Stimulated activated CD4-positive, alpha-beta T cell treated with anti-CD3 and anti-CD28 coated beads, Interleukin-1b, Interleukin-23, amount 100 ng/mL, for 48 hours (primary cell): Measurements from ENCODE around the gene ZNF496.
A peak's percentile ranks its signal among the peaks of the same experiment; 100 is the strongest.
"Not testable (repeated sequence)": the region's sequence is repeated elsewhere in the genome, so short reads cannot be mapped to it uniquely, and the experiment has no call there.

ENCODE experiments used
- DNase-seq: peaks from one replicate; pipeline ENCODE4 v3.0.0-alpha.2; 2020

Gene ZNF496

GRCh38 chr1:247358920-247359319 lies 27.3 kb upstream of the ZNF496 start:
- DNase-seq: no peak

- DNase-seq: peak; percentile 18
Measured at GRCh38 chr1:247357781-247358211, 26.1 kb upstream of the ZNF496 start.

- DNase-seq: no peak
Measured at GRCh38 chr1:247357052-247357780, 25.5 kb upstream of the ZNF496 start.

GRCh38 chr1:247355160-247355559 lies 23.5 kb upstream of the ZNF496 start:
- DNase-seq: not testable (repeated sequence)

- no peak for DNase-seq
Measured at GRCh38 chr1:247352175-247352574, 20.5 kb upstream of the ZNF496 start.

GRCh38 chr1:247350587-247350986 lies 18.9 kb upstream of the ZNF496 start:
- DNase-seq: no peak

- DNase-seq: no peak
Measured at GRCh38 chr1:247347477-247348222, 16.0 kb upstream of the ZNF496 start.

- no peak for DNase-seq
Measured at GRCh38 chr1:247345881-247346280, 14.2 kb upstream of the ZNF496 start.

GRCh38 chr1:247343801-247344200 lies 12.1 kb upstream of the ZNF496 start:
- no peak for DNase-seq

GRCh38 chr1:247338723-247339275 lies 7.1 kb upstream of the ZNF496 start:
- no peak for DNase-seq

GRCh38 chr1:247337961-247338360 lies 6.3 kb upstream of the ZNF496 start:
- DNase-seq: no peak

- DNase-seq: no peak
Measured at GRCh38 chr1:247337250-247337746, 5.6 kb upstream of the ZNF496 start.

- DNase-seq: no peak
Measured at GRCh38 chr1:247336390-247336789, 4.7 kb upstream of the ZNF496 start.

- no peak for DNase-seq
Measured at GRCh38 chr1:247335882-247336281, 4.2 kb upstream of the ZNF496 start.

GRCh38 chr1:247334378-247335133 lies 2.9 kb upstream of the ZNF496 start:
- DNase-seq: no peak

GRCh38 chr1:247332623-247333361 lies 1.1 kb upstream of the ZNF496 start:
- DNase-seq: no peak

- DNase-seq: peak; percentile 58
Measured at GRCh38 chr1:247332215-247332622, 552 bp upstream of the ZNF496 start.

- DNase-seq: peak; percentile 77
Measured at GRCh38 chr1:247331172-247331524, 519 bp downstream of the ZNF496 start.

- DNase-seq: no peak
Measured at GRCh38 chr1:247330548-247331171, 1.0 kb downstream of the ZNF496 start.

GRCh38 chr1:247329097-247329617 lies 2.5 kb downstream of the ZNF496 start:
- DNase-seq: no peak

- no peak for DNase-seq
Measured at GRCh38 chr1:247328311-247328710, 3.4 kb downstream of the ZNF496 start.
